Measurements from ENCODE around the gene OR6K2.
"Not testable (repeated sequence)": the region's sequence is repeated elsewhere in the genome, so short reads cannot be mapped to it uniquely, and the experiment has no call there.

OR6K2 gene

GRCh38 chr1:158692356-158692755 is 8.1 kb downstream of the OR6K2 start:
- H3K9me3 ChIP-seq (ENCODE audit: low read length), result no peaks in the 10 kb centered on the region
- H3K27ac ChIP-seq (ENCODE audit: low read depth, low read length, poor library complexity, severe bottlenecking), result no peak overlapping the region
- H3K4me3 ChIP-seq (ENCODE audit: low read depth, low read length, poor library complexity, severe bottlenecking), result no peak overlapping the region
- no peaks in the 10 kb centered on the region for H3K79me2 ChIP-seq (ENCODE audit: insufficient read depth, low read length)
- no peak overlapping the region for H2AFZ ChIP-seq (ENCODE audit: low read length)
- no peaks in the 10 kb centered on the region for H3K36me3 ChIP-seq (ENCODE audit: insufficient read depth, low read length)
- no peaks in the 10 kb centered on the region for H3F3A ChIP-seq (ENCODE audit: insufficient read depth, low read length)
- no peaks in the 10 kb centered on the region for H3K27me3 ChIP-seq (ENCODE audit: insufficient read depth, low read length)
- H3K4me1 ChIP-seq (ENCODE audit: insufficient read depth, low read length, severe bottlenecking), result no peaks in the 10 kb centered on the region
- TF ChIP-seq EZH2 (IDR thresholded peaks at IDR 0.05; ENCODE audit: borderline replicate concordance, low read length) (no peak), CTCF (IDR thresholded peaks at IDR 0.05; ENCODE audit: low read length) (no peak)
- H3K9me2 ChIP-seq (ENCODE audit: low read depth, low read length), result no peaks in the 10 kb centered on the region
- H3K9ac ChIP-seq (ENCODE audit: low read length), result no peak overlapping the region
- H3K4me2 ChIP-seq (ENCODE audit: low read length), result no peak overlapping the region
- H4K20me1 ChIP-seq (ENCODE audit: insufficient read depth, low read length), result no peaks in the 10 kb centered on the region

- no peaks in the 10 kb centered on the region for H3F3A ChIP-seq (ENCODE audit: insufficient read depth, low read length)
- H3K4me3 ChIP-seq (ENCODE audit: low read depth, low read length, poor library complexity, severe bottlenecking), result no peak overlapping the region
- H3K9me2 ChIP-seq (ENCODE audit: low read depth, low read length), result no peaks in the 10 kb centered on the region
- no peaks in the 10 kb centered on the region for H3K4me1 ChIP-seq (ENCODE audit: insufficient read depth, low read length, severe bottlenecking)
- H3K27ac ChIP-seq (ENCODE audit: low read depth, low read length, poor library complexity, severe bottlenecking), result no peak overlapping the region
- no peak overlapping the region for H3K9ac ChIP-seq (ENCODE audit: low read length)
- TF ChIP-seq CTCF (IDR thresholded peaks at IDR 0.05; ENCODE audit: low read length), result no peak
- TF ChIP-seq EZH2 (IDR thresholded peaks at IDR 0.05; ENCODE audit: borderline replicate concordance, low read length), result no peak
- H3K27me3 ChIP-seq (ENCODE audit: insufficient read depth, low read length), result no peaks in the 10 kb centered on the region
- H2AFZ ChIP-seq (ENCODE audit: low read length), result no peak overlapping the region
- H3K79me2 ChIP-seq (ENCODE audit: insufficient read depth, low read length), result no peaks in the 10 kb centered on the region
- H3K36me3 ChIP-seq (ENCODE audit: insufficient read depth, low read length), result no peaks in the 10 kb centered on the region
- no peak overlapping the region for H3K4me2 ChIP-seq (ENCODE audit: low read length)
- no peaks in the 10 kb centered on the region for H4K20me1 ChIP-seq (ENCODE audit: insufficient read depth, low read length)
- H3K9me3 ChIP-seq (ENCODE audit: low read length), result no peaks in the 10 kb centered on the region
These were observed 8.5 kb downstream of the OR6K2 start for GRCh38 chr1:158691907-158692306.

- not testable (repeated sequence) for H3K4me2 ChIP-seq (ENCODE audit: low read length); H3K79me2 ChIP-seq (ENCODE audit: insufficient read depth, low read length); H2AFZ ChIP-seq (ENCODE audit: low read length); H3K4me1 ChIP-seq (ENCODE audit: insufficient read depth, low read length, severe bottlenecking); H3K4me3 ChIP-seq (ENCODE audit: low read depth, low read length, poor library complexity, severe bottlenecking); H4K20me1 ChIP-seq (ENCODE audit: insufficient read depth, low read length); H3K9me2 ChIP-seq (ENCODE audit: low read depth, low read length); H3F3A ChIP-seq (ENCODE audit: insufficient read depth, low read length); H3K27ac ChIP-seq (ENCODE audit: low read depth, low read length, poor library complexity, severe bottlenecking); H3K9me3 ChIP-seq (ENCODE audit: low read length); H3K9ac ChIP-seq (ENCODE audit: low read length); H3K27me3 ChIP-seq (ENCODE audit: insufficient read depth, low read length); H3K36me3 ChIP-seq (ENCODE audit: insufficient read depth, low read length)
These were observed 9.3 kb downstream of the OR6K2 start for GRCh38 chr1:158691149-158691548.

GRCh38 chr1:158689875-158690274 is 10.6 kb downstream of the OR6K2 start:
- H2AFZ ChIP-seq (ENCODE audit: low read length), result no peak overlapping the region
- H3K9me3 ChIP-seq (ENCODE audit: low read length), result no peaks in the 10 kb centered on the region

More at GRCh38 chr1:158689875-158690274, 10.6 kb downstream of the OR6K2 start:
- Histone ChIP-seq H3K79me2 (ENCODE audit: insufficient read depth, low read length) (no peaks in the 10 kb centered on the region), H4K20me1 (ENCODE audit: insufficient read depth, low read length) (no peaks in the 10 kb centered on the region), H3K4me1 (ENCODE audit: insufficient read depth, low read length, severe bottlenecking) (no peaks in the 10 kb centered on the region), H3K4me2 (ENCODE audit: low read length) (no peak overlapping the region), H3K4me3 (ENCODE audit: low read depth, low read length, poor library complexity, severe bottlenecking) (no peak overlapping the region), H3K9ac (ENCODE audit: low read length) (no peak overlapping the region), H3K36me3 (ENCODE audit: insufficient read depth, low read length) (no peaks in the 10 kb centered on the region), H3K9me2 (ENCODE audit: low read depth, low read length) (no peaks in the 10 kb centered on the region), H3F3A (ENCODE audit: insufficient read depth, low read length) (no peaks in the 10 kb centered on the region), H3K27ac (ENCODE audit: low read depth, low read length, poor library complexity, severe bottlenecking) (no peak overlapping the region), H3K27me3 (ENCODE audit: insufficient read depth, low read length) (no peaks in the 10 kb centered on the region)
- TF ChIP-seq EZH2 (IDR thresholded peaks at IDR 0.05; ENCODE audit: borderline replicate concordance, low read length), result no peak
- TF ChIP-seq CTCF (IDR thresholded peaks at IDR 0.05; ENCODE audit: low read length), result no peak

Data from OCI-LY1 (cell line).